Parathyroid adenoma (tissue), 2 donors: ENCODE data around the gene TMEM178B.

Experiments
- H2AFZ ChIP-seq: fragments of 300-600 bp; sonication (generic); one replicate; pipeline ENCODE4 v1.7.0; 2017; ENCODE audit warnings: antibody characterized with exemption, mild to moderate bottlenecking
- H3K27ac ChIP-seq: fragments of 300-600 bp; sonication (generic); one replicate; pipeline ENCODE4 v1.7.0; 2017
- H3K27me3 ChIP-seq: fragments of 300-600 bp; sonication (generic); one replicate; pipeline ENCODE4 v1.7.0; 2017; ENCODE audit warnings: low read length; ENCODE audit not compliant: control insufficient read depth, insufficient read depth
- H3K36me3 ChIP-seq: fragments of 300-600 bp; sonication (generic); one replicate; pipeline ENCODE4 v1.7.0; 2017; ENCODE audit warnings: low read length; ENCODE audit not compliant: control insufficient read depth, insufficient read depth
- H3K4me1 ChIP-seq: fragments of 300-600 bp; sonication (generic); one replicate; pipeline ENCODE4 v1.7.0; 2017; ENCODE audit warnings: control low read depth
- H3K4me2 ChIP-seq: fragments of 300-600 bp; sonication (generic); one replicate; pipeline ENCODE4 v1.7.0; 2017; ENCODE audit warnings: low read length
- H3K4me3 ChIP-seq: fragments of 300-600 bp; sonication (generic); one replicate; pipeline ENCODE4 v1.7.0; 2017; ENCODE audit warnings: low read depth, low read length
- H3K79me2 ChIP-seq: fragments of 300-600 bp; sonication (generic); one replicate; pipeline ENCODE4 v1.7.0; 2017; ENCODE audit warnings: control low read depth
- H3K9ac ChIP-seq: fragments of 300-600 bp; sonication (generic); one replicate; pipeline ENCODE4 v1.7.0; 2017; ENCODE audit warnings: mild to moderate bottlenecking
- H3K9me3 ChIP-seq: fragments of 300-600 bp; sonication (generic); one replicate; pipeline ENCODE4 v1.7.0; 2017; ENCODE audit warnings: low read length; ENCODE audit not compliant: control insufficient read depth
- TF ChIP-seq, protein P1 (sequence below): fragments of 300-600 bp; sonication (generic); IDR thresholded peaks from one replicate; pipeline ENCODE4 v1.7.0; 2017; ENCODE audit warnings: antibody characterized with exemption, mild to moderate bottlenecking
- donor health status: primary hyperparathyroidism.

TMEM178B gene

DNA sequence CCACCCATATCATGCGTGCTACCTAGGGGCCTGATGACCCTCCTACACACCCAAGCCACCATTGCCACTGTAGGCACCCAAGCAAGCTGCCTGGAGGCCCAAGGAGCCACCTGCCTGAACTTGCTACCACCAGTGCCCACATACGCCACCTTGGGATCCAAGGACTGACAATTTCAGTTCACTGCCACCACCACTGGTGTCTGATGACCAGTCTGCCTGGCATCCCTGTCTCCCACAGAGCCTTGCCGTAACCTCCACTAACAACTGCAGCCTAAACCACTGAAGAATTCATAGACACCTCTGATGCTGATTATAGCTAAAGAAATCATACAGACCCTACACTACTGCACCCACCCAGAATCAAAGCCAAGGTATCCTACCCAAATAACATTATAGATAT, 58.8 kb downstream of the TMEM178B start:
- TF ChIP-seq, protein P1, sequence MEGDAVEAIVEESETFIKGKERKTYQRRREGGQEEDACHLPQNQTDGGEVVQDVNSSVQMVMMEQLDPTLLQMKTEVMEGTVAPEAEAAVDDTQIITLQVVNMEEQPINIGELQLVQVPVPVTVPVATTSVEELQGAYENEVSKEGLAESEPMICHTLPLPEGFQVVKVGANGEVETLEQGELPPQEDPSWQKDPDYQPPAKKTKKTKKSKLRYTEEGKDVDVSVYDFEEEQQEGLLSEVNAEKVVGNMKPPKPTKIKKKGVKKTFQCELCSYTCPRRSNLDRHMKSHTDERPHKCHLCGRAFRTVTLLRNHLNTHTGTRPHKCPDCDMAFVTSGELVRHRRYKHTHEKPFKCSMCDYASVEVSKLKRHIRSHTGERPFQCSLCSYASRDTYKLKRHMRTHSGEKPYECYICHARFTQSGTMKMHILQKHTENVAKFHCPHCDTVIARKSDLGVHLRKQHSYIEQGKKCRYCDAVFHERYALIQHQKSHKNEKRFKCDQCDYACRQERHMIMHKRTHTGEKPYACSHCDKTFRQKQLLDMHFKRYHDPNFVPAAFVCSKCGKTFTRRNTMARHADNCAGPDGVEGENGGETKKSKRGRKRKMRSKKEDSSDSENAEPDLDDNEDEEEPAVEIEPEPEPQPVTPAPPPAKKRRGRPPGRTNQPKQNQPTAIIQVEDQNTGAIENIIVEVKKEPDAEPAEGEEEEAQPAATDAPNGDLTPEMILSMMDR: no peak
- Histone ChIP-seq H2AFZ (no peak overlapping the region), H3K27me3 (no peaks in the 10 kb centered on the region), H3K4me3 (no peak overlapping the region), H3K79me2 (peaks cover 29% of the 10 kb centered on the region), H3K4me1 (no peaks in the 10 kb centered on the region), H3K36me3 (no peaks in the 10 kb centered on the region), H3K4me2 (no peak overlapping the region), H3K9me3 (no peaks in the 10 kb centered on the region), H3K27ac (no peak overlapping the region), H3K9ac (no peak overlapping the region)

DNA sequence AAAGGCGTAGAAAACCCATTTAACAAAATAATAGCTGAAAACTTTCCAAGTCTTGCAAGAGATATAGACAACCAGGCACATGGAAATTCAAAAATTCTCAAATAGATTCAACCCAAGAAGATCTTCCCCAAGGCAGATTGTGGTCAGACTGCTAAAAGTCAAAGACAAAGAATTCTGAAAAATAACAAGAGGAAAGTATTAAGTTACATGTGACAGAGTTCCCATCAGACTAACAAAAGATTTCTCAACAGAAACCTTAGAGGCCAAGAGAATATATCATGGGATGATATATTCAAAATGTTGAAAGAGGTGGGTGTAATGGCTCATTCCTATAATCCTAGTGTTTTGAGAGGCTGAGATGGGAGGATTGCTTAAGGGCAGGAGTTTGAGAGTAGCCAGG, 59.8 kb downstream of the TMEM178B start:
- Histone ChIP-seq H3K9me3 (no peaks in the 10 kb centered on the region), H3K79me2 (peaks cover 23% of the 10 kb centered on the region), H3K4me1 (no peaks in the 10 kb centered on the region), H3K27ac (no peak overlapping the region), H3K4me2 (no peak overlapping the region), H3K27me3 (no peaks in the 10 kb centered on the region), H3K9ac (no peak overlapping the region), H3K36me3 (no peaks in the 10 kb centered on the region), H2AFZ (no peak overlapping the region), H3K4me3 (no peak overlapping the region)
- TF ChIP-seq, protein P1: no peak

DNA sequence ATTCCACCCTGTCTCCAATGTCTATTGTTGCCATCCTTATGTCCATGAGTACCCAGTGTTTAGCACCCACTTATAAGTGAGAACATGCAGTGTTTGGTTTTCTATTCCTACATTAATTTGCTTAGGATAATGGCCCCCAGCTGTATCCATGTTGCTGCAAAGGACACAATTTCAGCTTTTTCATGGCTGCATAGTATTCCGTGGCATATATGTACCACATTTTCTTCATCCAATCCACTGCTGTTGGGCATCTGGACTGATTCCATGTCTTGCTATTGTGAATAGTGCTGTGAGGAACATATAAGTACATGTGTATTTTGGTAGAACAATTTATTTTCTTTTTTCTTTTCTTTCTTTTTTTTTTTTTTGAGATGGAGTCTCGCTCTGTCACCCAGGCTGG, 68.2 kb downstream of the TMEM178B start:
- TF ChIP-seq, protein P1: no peak
- no peak overlapping the region for H3K4me3 ChIP-seq
- H3K36me3 ChIP-seq: no peaks in the 10 kb centered on the region
- H3K9me3 ChIP-seq: no peaks in the 10 kb centered on the region
- no peaks in the 10 kb centered on the region for H3K27me3 ChIP-seq
- H2AFZ ChIP-seq: no peak overlapping the region
- peaks cover 25% of the 10 kb centered on the region for H3K79me2 ChIP-seq
- no peak overlapping the region for H3K4me2 ChIP-seq
- no peaks in the 10 kb centered on the region for H3K4me1 ChIP-seq
- H3K27ac ChIP-seq: no peak overlapping the region
- H3K9ac ChIP-seq: no peak overlapping the region

- no peak overlapping the region for H3K4me2 ChIP-seq
- TF ChIP-seq, protein P1: no peak
- no peaks in the 10 kb centered on the region for H3K4me1 ChIP-seq
- no peak overlapping the region for H3K27ac ChIP-seq
- no peak overlapping the region for H3K9ac ChIP-seq
- no peak overlapping the region for H3K4me3 ChIP-seq
- no peaks in the 10 kb centered on the region for H3K27me3 ChIP-seq
- H3K79me2 ChIP-seq: peaks cover 47% of the 10 kb centered on the region
- no peak overlapping the region for H2AFZ ChIP-seq
- H3K9me3 ChIP-seq: no peaks in the 10 kb centered on the region
- H3K36me3 ChIP-seq: no peaks in the 10 kb centered on the region
Measured at GRCh38 chr7:141144921-141145629, 71.2 kb downstream of the TMEM178B start.

DNA sequence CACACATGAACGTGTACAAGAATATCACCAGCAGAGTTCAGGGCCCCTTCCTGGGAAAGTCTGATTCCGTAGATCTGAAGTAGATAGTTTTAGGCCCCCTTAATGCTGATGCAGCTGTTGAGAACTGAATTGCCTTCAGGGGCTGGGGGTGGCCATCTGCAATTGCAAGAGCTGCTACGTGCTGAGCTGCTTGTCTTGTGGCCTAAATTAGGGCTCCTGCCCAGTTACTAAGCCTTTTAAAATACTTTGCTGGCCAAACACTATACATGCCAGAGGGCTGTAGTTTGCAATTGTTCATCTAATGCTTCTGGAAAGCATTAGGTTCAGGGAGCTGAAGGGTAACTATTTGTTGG, 71.7 kb downstream of the TMEM178B start:
- TF ChIP-seq, protein P1: no peak
- Histone ChIP-seq H2AFZ (no peak overlapping the region), H3K4me1 (peaks cover 3% of the 10 kb centered on the region), H3K79me2 (peaks cover 51% of the 10 kb centered on the region), H3K9ac (no peak overlapping the region), H3K27me3 (no peaks in the 10 kb centered on the region), H3K4me2 (no peak overlapping the region), H3K9me3 (no peaks in the 10 kb centered on the region), H3K36me3 (no peaks in the 10 kb centered on the region), H3K4me3 (no peak overlapping the region), H3K27ac (no peak overlapping the region)
